NT2/D1 (cell line): ENCODE results near the gene ANXA2R.

ENCODE experiments used
- SUZ12 ChIP-seq: IDR thresholded peaks from 2 replicates; pipeline ENCODE4 v1.6.1; 2011; ENCODE audit not compliant: insufficient read length, insufficient read depth; ENCODE audit errors: extremely low read depth
- YY1 ChIP-seq: IDR thresholded peaks from 2 replicates; pipeline ENCODE4 v1.6.1; 2011; ENCODE audit not compliant: insufficient read length, insufficient read depth
- ZNF274 ChIP-seq: IDR thresholded peaks from 2 replicates; pipeline ENCODE4 v1.6.1; 2011; ENCODE audit warnings: mild to moderate bottlenecking, low read depth, low read length

DNA sequence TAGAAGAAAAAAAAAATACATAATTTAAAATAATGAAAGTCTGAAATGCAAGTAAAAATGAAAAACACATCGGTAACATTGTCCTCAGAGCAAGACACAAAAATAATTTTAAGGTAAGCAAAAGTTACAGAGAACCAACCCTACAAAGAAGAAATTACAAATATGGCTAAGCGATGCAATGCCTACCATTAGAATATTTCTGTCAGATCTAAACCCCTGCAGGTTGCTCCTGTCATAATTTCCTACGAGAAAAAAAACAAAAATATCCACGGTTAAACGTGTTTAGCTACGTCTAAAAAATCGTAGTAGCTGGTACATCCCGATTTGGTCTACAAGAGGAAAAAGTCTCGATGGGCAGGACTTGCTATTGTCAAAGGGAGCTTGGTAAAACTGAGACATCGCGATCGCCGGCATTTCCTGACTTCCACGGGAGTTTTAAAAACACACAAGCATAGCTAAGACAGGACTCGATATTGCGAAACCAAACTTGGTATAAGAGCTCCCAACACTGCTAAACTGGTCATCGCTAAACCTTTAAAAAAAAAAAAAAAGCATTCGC is 1.1 kb upstream of the ANXA2R start:
- TF ChIP-seq YY1 (no peak), ZNF274 (no peak), SUZ12 (no peak)
